Activated naive CD4-positive, alpha-beta T cell treated with anti-CD3 and anti-CD28 coated beads, Interleukin-2, amount 50 U/mL, for 24 hours (primary cell): Measurements from ENCODE around the gene F3.

Experiments
- H3K27ac Mint-ChIP-seq: one replicate; pipeline ENCODE4 v1.8.0; 2021; ENCODE audit warnings: mild to moderate bottlenecking, mixed read lengths
- H3K27me3 Mint-ChIP-seq: one replicate; pipeline ENCODE4 v1.8.0; 2021; ENCODE audit warnings: mixed read lengths
- H3K36me3 Mint-ChIP-seq: one replicate; pipeline ENCODE4 v1.8.0; 2021; ENCODE audit warnings: mixed read lengths
- H3K4me1 Mint-ChIP-seq: one replicate; pipeline ENCODE4 v1.8.0; 2021; ENCODE audit warnings: mixed read lengths
- H3K4me3 Mint-ChIP-seq: one replicate; pipeline ENCODE4 v1.8.0; 2021; ENCODE audit warnings: mild to moderate bottlenecking, mixed read lengths
- H3K9me3 Mint-ChIP-seq: one replicate; pipeline ENCODE4 v1.8.0; 2021; ENCODE audit warnings: mixed read lengths

Gene F3

GRCh38 chr1:94522304-94522703 is 19.3 kb downstream of the F3 start:
- Mint-ChIP-seq H3K9me3 (no peaks in the 10 kb centered on the region), H3K36me3 (peaks cover 2% of the 10 kb centered on the region), H3K4me3 (no peak overlapping the region), H3K4me1 (no peaks in the 10 kb centered on the region), H3K27me3 (no peaks in the 10 kb centered on the region), H3K27ac (no peak overlapping the region)

GRCh38 chr1:94519351-94519750 is 22.2 kb downstream of the F3 start:
- no peaks in the 10 kb centered on the region for H3K27me3 Mint-ChIP-seq
- H3K4me1 Mint-ChIP-seq = no peaks in the 10 kb centered on the region
- H3K9me3 Mint-ChIP-seq = no peaks in the 10 kb centered on the region
- peaks cover 4% of the 10 kb centered on the region for H3K36me3 Mint-ChIP-seq
- no peak overlapping the region for H3K4me3 Mint-ChIP-seq
- no peak overlapping the region for H3K27ac Mint-ChIP-seq

- Mint-ChIP-seq H3K4me3 (no peak overlapping the region), H3K27ac (no peak overlapping the region), H3K4me1 (no peaks in the 10 kb centered on the region), H3K36me3 (peaks cover 8% of the 10 kb centered on the region), H3K27me3 (no peaks in the 10 kb centered on the region), H3K9me3 (no peaks in the 10 kb centered on the region)
Observed at GRCh38 chr1:94515296-94515947, 26.1 kb downstream of the F3 start.

GRCh38 chr1:94514095-94514727 is 27.3 kb downstream of the F3 start:
- Mint-ChIP-seq H3K27ac (no peak overlapping the region), H3K27me3 (no peaks in the 10 kb centered on the region), H3K4me3 (no peak overlapping the region), H3K9me3 (no peaks in the 10 kb centered on the region), H3K36me3 (peaks cover 8% of the 10 kb centered on the region), H3K4me1 (no peaks in the 10 kb centered on the region)

GRCh38 chr1:94512816-94513215 is 28.7 kb downstream of the F3 start:
- Mint-ChIP-seq H3K4me1 (no peaks in the 10 kb centered on the region), H3K4me3 (no peak overlapping the region), H3K27ac (no peak overlapping the region), H3K27me3 (no peaks in the 10 kb centered on the region), H3K9me3 (no peaks in the 10 kb centered on the region), H3K36me3 (peaks cover 9% of the 10 kb centered on the region)

- H3K27ac Mint-ChIP-seq = peak overlapping the region; percentile 1
- no peak overlapping the region for H3K4me3 Mint-ChIP-seq
- H3K4me1 Mint-ChIP-seq = no peaks in the 10 kb centered on the region
- peaks cover 45% of the 10 kb centered on the region for H3K36me3 Mint-ChIP-seq
- no peaks in the 10 kb centered on the region for H3K9me3 Mint-ChIP-seq
- H3K27me3 Mint-ChIP-seq = no peaks in the 10 kb centered on the region
Observed at GRCh38 chr1:94504601-94505000, 37.0 kb downstream of the F3 start.

GRCh38 chr1:94503153-94503552 is 38.4 kb downstream of the F3 start:
- Mint-ChIP-seq H3K36me3 (peaks cover 50% of the 10 kb centered on the region), H3K4me1 (no peaks in the 10 kb centered on the region), H3K4me3 (no peak overlapping the region), H3K9me3 (no peaks in the 10 kb centered on the region), H3K27me3 (no peaks in the 10 kb centered on the region), H3K27ac (no peak overlapping the region)

GRCh38 chr1:94501935-94502334 is 39.6 kb downstream of the F3 start:
- Mint-ChIP-seq H3K27ac (no peak overlapping the region), H3K4me3 (no peak overlapping the region), H3K4me1 (no peaks in the 10 kb centered on the region), H3K9me3 (no peaks in the 10 kb centered on the region), H3K36me3 (peaks cover 52% of the 10 kb centered on the region), H3K27me3 (no peaks in the 10 kb centered on the region)

GRCh38 chr1:94501426-94501825 is 40.1 kb downstream of the F3 start:
- peaks cover 50% of the 10 kb centered on the region for H3K36me3 Mint-ChIP-seq
- no peaks in the 10 kb centered on the region for H3K4me1 Mint-ChIP-seq
- H3K4me3 Mint-ChIP-seq = no peak overlapping the region
- no peaks in the 10 kb centered on the region for H3K9me3 Mint-ChIP-seq
- H3K27me3 Mint-ChIP-seq = no peaks in the 10 kb centered on the region
- no peak overlapping the region for H3K27ac Mint-ChIP-seq

GRCh38 chr1:94496076-94496755 is 45.3 kb downstream of the F3 start:
- H3K4me3 Mint-ChIP-seq = no peak overlapping the region
- no peaks in the 10 kb centered on the region for H3K27me3 Mint-ChIP-seq
- peaks cover 35% of the 10 kb centered on the region for H3K36me3 Mint-ChIP-seq
- no peak overlapping the region for H3K27ac Mint-ChIP-seq
- no peaks in the 10 kb centered on the region for H3K9me3 Mint-ChIP-seq
- no peaks in the 10 kb centered on the region for H3K4me1 Mint-ChIP-seq

- Mint-ChIP-seq H3K36me3 (peaks cover 36% of the 10 kb centered on the region), H3K4me3 (no peak overlapping the region), H3K4me1 (no peaks in the 10 kb centered on the region), H3K27me3 (no peaks in the 10 kb centered on the region), H3K27ac (no peak overlapping the region), H3K9me3 (no peaks in the 10 kb centered on the region)
Observed at GRCh38 chr1:94490556-94490955, 51.0 kb downstream of the F3 start.

- H3K27ac Mint-ChIP-seq = no peak overlapping the region
- no peak overlapping the region for H3K4me3 Mint-ChIP-seq
- no peaks in the 10 kb centered on the region for H3K9me3 Mint-ChIP-seq
- no peaks in the 10 kb centered on the region for H3K4me1 Mint-ChIP-seq
- no peaks in the 10 kb centered on the region for H3K27me3 Mint-ChIP-seq
- peaks cover 30% of the 10 kb centered on the region for H3K36me3 Mint-ChIP-seq
Observed at GRCh38 chr1:94486990-94487389, 54.6 kb downstream of the F3 start.

- no peak overlapping the region for H3K27ac Mint-ChIP-seq
- H3K4me1 Mint-ChIP-seq = no peaks in the 10 kb centered on the region
- no peak overlapping the region for H3K4me3 Mint-ChIP-seq
- H3K9me3 Mint-ChIP-seq = no peaks in the 10 kb centered on the region
- no peaks in the 10 kb centered on the region for H3K27me3 Mint-ChIP-seq
- H3K36me3 Mint-ChIP-seq = peaks cover 12% of the 10 kb centered on the region
Observed at GRCh38 chr1:94481473-94481933, 60.1 kb downstream of the F3 start.

- no peak overlapping the region for H3K27ac Mint-ChIP-seq
- H3K4me3 Mint-ChIP-seq = no peak overlapping the region
- H3K4me1 Mint-ChIP-seq = no peaks in the 10 kb centered on the region
- no peaks in the 10 kb centered on the region for H3K9me3 Mint-ChIP-seq
- H3K27me3 Mint-ChIP-seq = no peaks in the 10 kb centered on the region
- H3K36me3 Mint-ChIP-seq = peaks cover 13% of the 10 kb centered on the region
Observed at GRCh38 chr1:94479682-94480081, 61.9 kb downstream of the F3 start.
